HepG2 (cell line): ENCODE results near the gene ABCA4. TPM values are rescaled to one million over a fixed set of nuclear protein-coding genes. Genes with fewer than 3 reads are reported as not detected.

Experiments used
- EP300 ChIP-seq, 3 experiments: sonication (generic) in 1 of 3; formaldehyde crosslinking in 1 of 3; IDR thresholded peaks; 2 replicates each; pipeline versions ENCODE4 v1.5.1 to v1.6.1; 2011 to 2020; ENCODE audit warnings: low read depth in 2 of 3, low read length in 2 of 3, borderline replicate concordance in 1 of 3, improper control_type of control experiment in 1 of 3, mild to moderate bottlenecking in 1 of 3, missing genetic modification reagents in 1 of 3, moderate library complexity in 1 of 3
- ETV5 ChIP-seq: IDR thresholded peaks from 2 replicates; pipeline ENCODE4 v1.6.1; 2018; ENCODE audit warnings: missing biosample characterization, missing genetic modification reagents, inconsistent platforms, borderline replicate concordance
- FOXP1 ChIP-seq, 2 experiments: fragments of 450-650 bp in 1 of 2; IDR thresholded peaks; 2 replicates each; pipeline ENCODE4 v1.6.1; 2017 to 2018; ENCODE audit warnings: antibody characterized with exemption in 1 of 2
- GABPB1 ChIP-seq: IDR thresholded peaks from 2 replicates; pipeline ENCODE4 v1.6.1; 2016; ENCODE audit warnings: mild to moderate bottlenecking, missing genetic modification reagents, moderate library complexity, missing compliant biosample characterization
- HNF4A ChIP-seq: sonication (generic); formaldehyde crosslinking; IDR thresholded peaks from 2 replicates; pipeline ENCODE4 v1.4.0; 2020; ENCODE audit warnings: missing genetic modification reagents
- HOXA9 ChIP-seq: sonication (generic); formaldehyde crosslinking; IDR thresholded peaks from 2 replicates; pipeline ENCODE4 v1.8.1; 2022; ENCODE audit warnings: missing genetic modification reagents, mild to moderate bottlenecking, moderate library complexity, borderline replicate concordance
- IKZF5 ChIP-seq: IDR thresholded peaks from 2 replicates; pipeline ENCODE4 v1.6.1; 2018; ENCODE audit warnings: missing genetic modification reagents, mild to moderate bottlenecking, missing compliant biosample characterization
- IRF2 ChIP-seq: IDR thresholded peaks from 2 replicates; pipeline ENCODE4 v1.6.1; 2018; ENCODE audit warnings: missing genetic modification reagents, missing compliant biosample characterization
- JDP2 ChIP-seq: sonication (generic); formaldehyde crosslinking; IDR thresholded peaks from 2 replicates; pipeline ENCODE4 v1.8.1; 2022; ENCODE audit warnings: missing genetic modification reagents, borderline replicate concordance
- KDM5B ChIP-seq: sonication (generic); formaldehyde crosslinking; IDR thresholded peaks from 2 replicates; pipeline ENCODE4 v1.4.0; 2020; ENCODE audit warnings: missing genetic modification reagents, mild to moderate bottlenecking, borderline replicate concordance
- KLF16 ChIP-seq, 2 experiments: sonication (generic) in 1 of 2; formaldehyde crosslinking in 1 of 2; IDR thresholded peaks; 2 replicates each; pipeline versions ENCODE4 v1.6.1 to v1.8.0; 2016 to 2023; ENCODE audit warnings: missing genetic modification reagents in 2 of 2, missing compliant biosample characterization in 1 of 2
- MTA3 ChIP-seq: sonication (generic); formaldehyde crosslinking; IDR thresholded peaks from 2 replicates; pipeline ENCODE4 v1.4.0; 2020; ENCODE audit warnings: missing genetic modification reagents
- NR2C2 ChIP-seq: sonication (generic); formaldehyde crosslinking; IDR thresholded peaks from 2 replicates; pipeline ENCODE4 v1.4.0; 2020; ENCODE audit warnings: missing genetic modification reagents, mild to moderate bottlenecking, moderate library complexity, borderline replicate concordance
- ZBTB26 ChIP-seq: IDR thresholded peaks from 2 replicates; pipeline ENCODE4 v1.6.1; 2016; ENCODE audit warnings: missing compliant biosample characterization, missing genetic modification reagents, borderline replicate concordance
- ZHX1 ChIP-seq: sonication (generic); formaldehyde crosslinking; IDR thresholded peaks from 2 replicates; pipeline ENCODE4 v1.8.1; 2022; ENCODE audit warnings: low read depth, mild to moderate bottlenecking, missing genetic modification reagents
- ZNF225 ChIP-seq: sonication (generic); formaldehyde crosslinking; IDR thresholded peaks from 2 replicates; pipeline ENCODE4 v1.4.0; 2020; ENCODE audit warnings: mild to moderate bottlenecking, missing genetic modification reagents
- ZNF24 ChIP-seq: fragments of 450-650 bp; IDR thresholded peaks from 2 replicates; pipeline ENCODE4 v1.6.1; 2017; ENCODE audit warnings: antibody characterized with exemption, mild to moderate bottlenecking
- ZNF44 ChIP-seq: sonication (generic); formaldehyde crosslinking; IDR thresholded peaks from 2 replicates; pipeline ENCODE4 v1.5.1; 2020; ENCODE audit warnings: mild to moderate bottlenecking, missing genetic modification reagents
- ZNF460 ChIP-seq: sonication (generic); formaldehyde crosslinking; IDR thresholded peaks from 2 replicates; pipeline ENCODE4 v1.5.1; 2020; ENCODE audit warnings: missing genetic modification reagents, mild to moderate bottlenecking, borderline replicate concordance
- ZNF800 ChIP-seq: sonication (generic); formaldehyde crosslinking; IDR thresholded peaks from 2 replicates; pipeline ENCODE4 v1.4.0; 2020; ENCODE audit warnings: missing genetic modification reagents
- polyA plus RNA-seq, 8 experiments: library from polyadenylated mRNA; depleted of rRNA in 3 of 8; stranded (reverse) in 7 of 8; unstranded in 1 of 8; fragments of >200 nt; fragmentation: Illumina TruSeq in 4 of 8; extraction: Trizol in 4 of 8; gene quantifications; 2 replicates each; pipeline versions ENCODE4 v1.2.1 to v1.2.3, GENCODE V29; 2011 to 2016; ENCODE audit warnings: low read depth in 4 of 8, missing spikeins in 1 of 8, mixed read lengths in 1 of 8; ENCODE audit not compliant: insufficient read depth in 1 of 8
- total RNA-seq, 5 experiments: library from RNA; depleted of rRNA; stranded (reverse); fragments of >200 nt; fragmentation: Illumina TruSeq; extraction: Trizol; gene quantifications; 2 replicates each; pipeline ENCODE4 v1.2.3, GENCODE V29; 2016; ENCODE audit warnings: low read depth in 1 of 5

The ABCA4 gene
- total and polyA plus RNA-seq, 2 of the 13 experiments (the other 11 are each of a cell fraction or from before 2014, with no cell fraction given): 0.24 to 0.67 TPM

GRCh38 chr1:93964777-93965200 is 156.2 kb downstream of the ABCA4 start (continued):
- TF ChIP-seq ZNF225 (CRISPR knock-in tag) (no peak), ETV5 (peak; percentile 37; the same call in 1 of the 2 replicates), GABPB1 (CRISPR knock-in tag) (peak; percentile 23; the same call in 1 of the 2 replicates), ZBTB26 (peak; percentile 87), FOXP1 (IDR thresholded peaks at IDR 0.05) (no peak), FOXP1 (CRISPR knock-in tag; IDR thresholded peaks at IDR 0.05) (peak; percentile 47; the same call in 1 of the 2 replicates), IRF2 (CRISPR knock-in tag) (peak; percentile 55; the same call in 1 of the 2 replicates), ZNF460 (CRISPR knock-in tag) (no peak), MTA3 (no peak), HOXA9 (CRISPR knock-in tag) (no peak), ZHX1 (CRISPR knock-in tag) (peak; percentile 65; the same call in 1 of the 2 replicates), NR2C2 (peak; percentile 76), IKZF5 (CRISPR knock-in tag) (peak; percentile 55; the same call in 1 of the 2 replicates), ZNF24 (0 out of 2 replicates have a peak, but pooled peaks have one; percentile 15), KLF16 (CRISPR knock-in tag; IDR thresholded peaks at IDR 0.05) (peak in 1 of 2 experiments; percentile 72; a peak in 2 of 4 replicates), EP300 (IDR thresholded peaks at IDR 0.05; ENCODE audit: low read depth in 2 of 2, low read length in 2 of 2) (peak in 1 of 2 experiments; percentile 85; a peak in 2 of 4 replicates), EP300 (CRISPR knock-in tag; IDR thresholded peaks at IDR 0.05; ENCODE audit: borderline replicate concordance) (peak; percentile 83), HNF4A (CRISPR knock-in tag) (peak; percentile 59; the same call in 1 of the 2 replicates), JDP2 (CRISPR knock-in tag) (no peak), ZNF800 (no peak), ZNF44 (CRISPR knock-in tag) (no peak), KDM5B (CRISPR knock-in tag) (no peak)
